Natural killer cell (primary cell): ENCODE data around the gene SUN5. TPM values are rescaled to one million over a fixed set of nuclear protein-coding genes. Genes with fewer than 3 reads are reported as not detected.

Experiments
- ATAC-seq, 3 donors: fragments of 150-1000 bp in 2 of 3; fragments of 200-7000 bp in 1 of 3; cut with Tn5 transposase; 1 replicate in 1 of 3; 2 replicates in 2 of 3; pipeline ENCODE4 v1.10.0; 2021; ENCODE audit warnings: mild to moderate bottlenecking in 2 of 3, moderate library complexity in 2 of 3
- DNase-seq, 2 donors: peaks; one replicate each; pipeline versions ENCODE4 v3.0.0 to v3.0.0-alpha.2; 2013 to 2021; ENCODE audit warnings: mixed read lengths in 1 of 2
- H3K27ac ChIP-seq: one replicate; pipeline ENCODE4 v1.5.1; 2013; ENCODE audit warnings: mild to moderate bottlenecking, low read length
- H3K27me3 ChIP-seq: one replicate; pipeline ENCODE4 v1.6.1; 2013; ENCODE audit warnings: low read length; ENCODE audit not compliant: control insufficient read depth, insufficient read depth
- H3K36me3 ChIP-seq: one replicate; pipeline ENCODE4 v1.6.1; 2013; ENCODE audit warnings: low read length; ENCODE audit not compliant: control insufficient read depth, insufficient read depth
- H3K4me1 ChIP-seq: one replicate; pipeline ENCODE4 v1.6.1; 2013; ENCODE audit warnings: low read length; ENCODE audit not compliant: control insufficient read depth, insufficient read depth
- H3K4me3 ChIP-seq: one replicate; pipeline ENCODE4 v1.5.1; 2013; ENCODE audit warnings: low read length
- H3K9me3 ChIP-seq: one replicate; pipeline ENCODE4 v1.6.1; 2013; ENCODE audit warnings: low read length; ENCODE audit not compliant: control insufficient read depth, insufficient read depth
- H3K27ac Mint-ChIP-seq, 2 donors: one replicate each; pipeline ENCODE4 v1.8.0; 2022; ENCODE audit warnings: mild to moderate bottlenecking in 2 of 2, mixed read lengths in 2 of 2, moderate library complexity in 1 of 2
- H3K27me3 Mint-ChIP-seq, 2 donors: one replicate each; pipeline ENCODE4 v1.8.0; 2022; ENCODE audit warnings: low read depth in 2 of 2, mixed read lengths in 2 of 2
- H3K36me3 Mint-ChIP-seq: one replicate; pipeline ENCODE4 v1.8.0; 2022; ENCODE audit warnings: mixed read lengths
- H3K4me1 Mint-ChIP-seq, 2 donors: one replicate each; pipeline ENCODE4 v1.8.0; 2022; ENCODE audit warnings: mixed read lengths in 2 of 2
- H3K4me3 Mint-ChIP-seq: one replicate; pipeline ENCODE4 v1.8.0; 2022; ENCODE audit warnings: mild to moderate bottlenecking, moderate library complexity, mixed read lengths
- H3K9me3 Mint-ChIP-seq, 2 donors: one replicate each; pipeline ENCODE4 v1.8.0; 2022; ENCODE audit warnings: mixed read lengths in 2 of 2
- CTCF ChIP-seq: fragments of 200-600 bp; IDR thresholded peaks from one replicate; pipeline ENCODE4 v1.8.0; 2022; ENCODE audit warnings: antibody characterized with exemption
- WGBS: methylation state at CpG from one replicate; pipeline ENCODE4 v1.1.7; 2013; ENCODE audit warnings: missing lambda C conversion rate; ENCODE audit not compliant: insufficient coverage; 5-methylcytosine and 5-hydroxymethylcytosine counted together
- intact Hi-C: fragments of 100-400 bp; cut with micrococcal nuclease; formaldehyde crosslinking; loops from one replicate; pipeline ENCODE4 v1.14.2; 2022
- total RNA-seq, 4 donors: library from RNA; stranded (reverse); fragments of 120-200 nt in 1 of 4; gene quantifications; one replicate each; pipeline versions ENCODE4 v1.2.3 to v1.2.4, GENCODE V29; 2013 to 2022

The SUN5 gene
- total RNA-seq, 3 donors from 2014 or later (not counting 1 experiment from before 2014, with no cell fraction given), result not detected

- H3K36me3 Mint-ChIP-seq, result no peaks in the 10 kb centered on the region
- no peaks in the 10 kb centered on the region for H3K9me3 Mint-ChIP-seq
- Histone ChIP-seq H3K9me3 (no peaks in the 10 kb centered on the region), H3K4me1 (no peaks in the 10 kb centered on the region), H3K4me3 (no peak overlapping the region), H3K27me3 (no peaks in the 10 kb centered on the region), H3K36me3 (no peaks in the 10 kb centered on the region), H3K27ac (no peak overlapping the region)
- 95% methylated on average over 18 of the region's 18 CpGs for WGBS
- H3K27ac Mint-ChIP-seq, result no peak overlapping the region
- TF ChIP-seq CTCF, result no peak
- H3K4me1 Mint-ChIP-seq, result peaks cover 0 to 5% of the 10 kb centered on the region in 2 donors
- intact Hi-C loops, result no loop called here
- ATAC-seq (no peak), DNase-seq (no peak)
- peaks cover 0 to 2% of the 10 kb centered on the region in 2 donors for H3K27me3 Mint-ChIP-seq
- no peak overlapping the region for H3K4me3 Mint-ChIP-seq
Observed at GRCh38 chr20:32986331-32986966, 17.8 kb downstream of the SUN5 start.

GRCh38 chr20:32985596-32985995 lies 18.6 kb downstream of the SUN5 start:
- Histone ChIP-seq H3K27me3 (no peaks in the 10 kb centered on the region), H3K27ac (no peak overlapping the region), H3K36me3 (no peaks in the 10 kb centered on the region), H3K4me1 (no peaks in the 10 kb centered on the region), H3K9me3 (no peaks in the 10 kb centered on the region), H3K4me3 (no peak overlapping the region)
- ATAC-seq (no peak), DNase-seq (no peak)
- H3K4me1 Mint-ChIP-seq, result no peaks in the 10 kb centered on the region
- H3K27me3 Mint-ChIP-seq, result no peaks in the 10 kb centered on the region
- no peaks in the 10 kb centered on the region for H3K9me3 Mint-ChIP-seq
- no peak for TF ChIP-seq CTCF
- intact Hi-C loops, result no loop called here
- 92% methylated on average over 6 of the region's 6 CpGs for WGBS
- no peak overlapping the region for H3K4me3 Mint-ChIP-seq
- no peak overlapping the region for H3K27ac Mint-ChIP-seq
- no peaks in the 10 kb centered on the region for H3K36me3 Mint-ChIP-seq

- Mint-ChIP-seq H3K9me3 (no peaks in the 10 kb centered on the region), H3K36me3 (no peaks in the 10 kb centered on the region), H3K27ac (no peak overlapping the region), H3K4me1 (no peaks in the 10 kb centered on the region), H3K4me3 (no peak overlapping the region), H3K27me3 (no peaks in the 10 kb centered on the region)
- intact Hi-C loops, result no loop called here
- 89% methylated on average over 9 of the region's 9 CpGs for WGBS
- TF ChIP-seq CTCF, result no peak
- no peak for ATAC-seq
- no peaks in the 10 kb centered on the region for H3K27me3 ChIP-seq
- H3K36me3 ChIP-seq, result no peaks in the 10 kb centered on the region
- no peaks in the 10 kb centered on the region for H3K9me3 ChIP-seq
- no peaks in the 10 kb centered on the region for H3K4me1 ChIP-seq
- no peak overlapping the region for H3K27ac ChIP-seq
- H3K4me3 ChIP-seq, result no peak overlapping the region
- no peak for DNase-seq
Observed at GRCh38 chr20:32984631-32985354, 19.4 kb downstream of the SUN5 start.
